ENCODE measurements around the gene DLGAP5.

Gene DLGAP5

GRCh38 chr14:55111122-55111708 is 80.2 kb downstream of the DLGAP5 start:
- Histone ChIP-seq H3K27ac (ENCODE audit: low read length) (no peak overlapping the region), H3K9ac (ENCODE audit: low read length) (no peak overlapping the region), H3K36me3 (replicated peaks; ENCODE audit: low read depth, low read length) (no peaks in the 10 kb centered on the region), H3K27me3 (ENCODE audit: low read depth, low read length) (0 out of 2 replicates have a peak, but pooled peaks cover 2% of the 10 kb centered on the region), H3K4me3 (ENCODE audit: low read length) (no peak overlapping the region), H3K9me3 (ENCODE audit: insufficient read depth, low read length) (no peaks in the 10 kb centered on the region), H3K79me2 (ENCODE audit: low read length) (no peaks in the 10 kb centered on the region), H3K4me2 (ENCODE audit: low read length) (no peak overlapping the region), H2AFZ (ENCODE audit: low read depth, low read length) (no peak overlapping the region), H3K4me1 (ENCODE audit: low read length) (no peaks in the 10 kb centered on the region), H4K20me1 (ENCODE audit: insufficient read depth, low read length) (no peaks in the 10 kb centered on the region)
- TF ChIP-seq CTCF (IDR thresholded peaks at IDR 0.05; ENCODE audit: low read depth, low read length) (no peak), EZH2phosphoT487 (IDR thresholded peaks at IDR 0.05; ENCODE audit: low read depth) (no peak)

GRCh38 chr14:55109836-55110235 is 81.5 kb downstream of the DLGAP5 start:
- no peaks in the 10 kb centered on the region for H3K4me1 ChIP-seq (ENCODE audit: low read length)
- no peaks in the 10 kb centered on the region for H4K20me1 ChIP-seq (ENCODE audit: insufficient read depth, low read length)
- H3K4me2 ChIP-seq (ENCODE audit: low read length), result no peak overlapping the region
- no peaks in the 10 kb centered on the region for H3K79me2 ChIP-seq (ENCODE audit: low read length)
- TF ChIP-seq CTCF (IDR thresholded peaks at IDR 0.05; ENCODE audit: low read depth, low read length) (no peak), EZH2phosphoT487 (IDR thresholded peaks at IDR 0.05; ENCODE audit: low read depth) (no peak)
- 0 out of 2 replicates have a peak, but pooled peaks cover 2% of the 10 kb centered on the region for H3K27me3 ChIP-seq (ENCODE audit: low read depth, low read length)
- H3K4me3 ChIP-seq (ENCODE audit: low read length), result no peak overlapping the region
- no peak overlapping the region for H3K27ac ChIP-seq (ENCODE audit: low read length)
- no peak overlapping the region for H3K9ac ChIP-seq (ENCODE audit: low read length)
- no peaks in the 10 kb centered on the region for H3K9me3 ChIP-seq (ENCODE audit: insufficient read depth, low read length)
- H2AFZ ChIP-seq (ENCODE audit: low read depth, low read length), result no peak overlapping the region
- H3K36me3 ChIP-seq (replicated peaks; ENCODE audit: low read depth, low read length), result no peaks in the 10 kb centered on the region

- TF ChIP-seq CTCF (IDR thresholded peaks at IDR 0.05; ENCODE audit: low read depth, low read length), result no peak
- TF ChIP-seq EZH2phosphoT487 (IDR thresholded peaks at IDR 0.05; ENCODE audit: low read depth), result no peak
- no peaks in the 10 kb centered on the region for H3K79me2 ChIP-seq (ENCODE audit: low read length)
- H3K4me2 ChIP-seq (ENCODE audit: low read length), result no peak overlapping the region
- H3K4me3 ChIP-seq (ENCODE audit: low read length), result no peak overlapping the region
- peaks cover 14% of the 10 kb centered on the region for H3K4me1 ChIP-seq (ENCODE audit: low read length)
- H3K27me3 ChIP-seq (ENCODE audit: low read depth, low read length), result no peaks in the 10 kb centered on the region
- H2AFZ ChIP-seq (ENCODE audit: low read depth, low read length), result 0 out of 2 replicates have a peak overlapping the region, but pooled peaks have one; percentile 21
- no peak overlapping the region for H3K27ac ChIP-seq (ENCODE audit: low read length)
- no peak overlapping the region for H3K9ac ChIP-seq (ENCODE audit: low read length)
- H4K20me1 ChIP-seq (ENCODE audit: insufficient read depth, low read length), result no peaks in the 10 kb centered on the region
- H3K36me3 ChIP-seq (replicated peaks; ENCODE audit: low read depth, low read length), result no peaks in the 10 kb centered on the region
- no peaks in the 10 kb centered on the region for H3K9me3 ChIP-seq (ENCODE audit: insufficient read depth, low read length)
These were observed 83.4 kb downstream of the DLGAP5 start for GRCh38 chr14:55107766-55108554.

GRCh38 chr14:55105991-55106390 is 85.4 kb downstream of the DLGAP5 start:
- no peaks in the 10 kb centered on the region for H3K27me3 ChIP-seq (ENCODE audit: low read depth, low read length)
- H4K20me1 ChIP-seq (ENCODE audit: insufficient read depth, low read length), result no peaks in the 10 kb centered on the region
- H3K4me1 ChIP-seq (ENCODE audit: low read length), result peaks cover 28% of the 10 kb centered on the region
- no peak overlapping the region for H3K9ac ChIP-seq (ENCODE audit: low read length)
- TF ChIP-seq CTCF (IDR thresholded peaks at IDR 0.05; ENCODE audit: low read depth, low read length) (no peak), EZH2phosphoT487 (IDR thresholded peaks at IDR 0.05; ENCODE audit: low read depth) (no peak)
- H3K27ac ChIP-seq (ENCODE audit: low read length), result no peak overlapping the region
- no peak overlapping the region for H3K4me3 ChIP-seq (ENCODE audit: low read length)
- H3K79me2 ChIP-seq (ENCODE audit: low read length), result no peaks in the 10 kb centered on the region
- no peaks in the 10 kb centered on the region for H3K36me3 ChIP-seq (replicated peaks; ENCODE audit: low read depth, low read length)
- H2AFZ ChIP-seq (ENCODE audit: low read depth, low read length), result no peak overlapping the region
- no peak overlapping the region for H3K4me2 ChIP-seq (ENCODE audit: low read length)
- H3K9me3 ChIP-seq (ENCODE audit: insufficient read depth, low read length), result no peaks in the 10 kb centered on the region
